Measurements from ENCODE around the gene IKBKE. TPM values are rescaled to one million over a fixed set of nuclear protein-coding genes. Genes with fewer than 3 reads are reported as not detected.

The IKBKE gene
- total and polyA plus RNA-seq, 9 donors, result 0.86 to 3.9 (median 2.3) TPM

DNA sequence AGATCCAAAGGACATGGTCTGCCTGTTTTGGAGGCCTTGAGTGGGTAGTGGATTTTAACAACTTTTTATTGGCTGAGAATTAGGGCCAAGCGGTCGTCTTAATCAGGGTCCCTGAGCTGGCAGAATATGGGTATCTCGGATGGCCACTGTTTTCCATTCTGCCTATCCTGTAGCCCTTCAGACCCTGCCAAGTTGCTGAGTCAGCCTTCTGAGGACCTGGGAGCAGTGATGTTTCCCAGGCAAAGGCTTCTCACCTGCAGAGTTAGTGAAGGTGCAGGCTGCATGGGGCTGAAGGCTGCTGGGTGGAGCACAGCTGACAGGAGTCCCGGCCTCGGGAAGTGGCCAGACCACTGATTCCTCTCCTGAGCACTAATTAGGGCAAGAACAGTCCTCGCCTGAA, 48.5 kb downstream of the IKBKE start:
- Histone ChIP-seq H3K4me1 (ENCODE audit: insufficient read depth) (peaks cover 2% of the 10 kb centered on the region), H3K4me3 (no peak overlapping the region), H3K36me3 (no peaks in the 10 kb centered on the region), H3K27me3 (no peaks in the 10 kb centered on the region), H3K9me3 (no peaks in the 10 kb centered on the region), H3K27ac (no peak overlapping the region)
- TF ChIP-seq POLR2A (IDR thresholded peaks at IDR 0.05) (no peak), EP300 (IDR thresholded peaks at IDR 0.05) (no peak), CTCF (IDR thresholded peaks at IDR 0.05) (no peak)
- intact Hi-C loops (cut with DNase I), result no loop called here
- no peak for DNase-seq
- WGBS, 3 donors, result 90 to 95% (median 91%) methylated on average over 6 of the region's 6 CpGs

DNA sequence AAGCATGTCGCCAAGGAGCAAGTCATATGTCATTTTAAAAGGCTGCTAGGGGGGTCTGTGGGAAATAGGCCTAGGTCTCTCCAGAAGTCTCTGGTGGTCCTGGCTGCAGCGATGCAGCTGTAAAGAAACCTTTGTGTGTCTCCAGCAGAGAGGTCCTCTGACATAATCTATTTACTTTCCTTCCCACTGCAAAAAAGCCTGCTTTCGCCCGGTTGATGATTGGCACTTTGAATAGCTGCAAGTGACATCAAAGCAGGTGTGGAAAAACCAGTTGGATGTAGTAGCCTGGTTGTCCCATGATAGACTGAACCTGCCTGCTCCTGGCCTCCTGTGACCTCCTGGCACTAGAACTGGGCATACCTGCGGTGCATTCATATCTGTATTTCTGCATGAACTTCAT, 50.9 kb downstream of the IKBKE start:
- no peaks in the 10 kb centered on the region for H3K27me3 ChIP-seq
- intact Hi-C loops (cut with DNase I), result no loop called here
- H3K9me3 ChIP-seq, result no peaks in the 10 kb centered on the region
- no peak overlapping the region for H3K4me3 ChIP-seq
- no peak overlapping the region for H3K27ac ChIP-seq
- no peaks in the 10 kb centered on the region for H3K4me1 ChIP-seq (ENCODE audit: insufficient read depth)
- TF ChIP-seq CTCF (IDR thresholded peaks at IDR 0.05), result no peak
- no peak for TF ChIP-seq EP300 (IDR thresholded peaks at IDR 0.05)
- no peak for TF ChIP-seq POLR2A (IDR thresholded peaks at IDR 0.05)
- no peaks in the 10 kb centered on the region for H3K36me3 ChIP-seq
- no peak for DNase-seq
- 83 to 86% (median 84%) methylated on average over 5 of the region's 5 CpGs for WGBS, 3 donors

DNA sequence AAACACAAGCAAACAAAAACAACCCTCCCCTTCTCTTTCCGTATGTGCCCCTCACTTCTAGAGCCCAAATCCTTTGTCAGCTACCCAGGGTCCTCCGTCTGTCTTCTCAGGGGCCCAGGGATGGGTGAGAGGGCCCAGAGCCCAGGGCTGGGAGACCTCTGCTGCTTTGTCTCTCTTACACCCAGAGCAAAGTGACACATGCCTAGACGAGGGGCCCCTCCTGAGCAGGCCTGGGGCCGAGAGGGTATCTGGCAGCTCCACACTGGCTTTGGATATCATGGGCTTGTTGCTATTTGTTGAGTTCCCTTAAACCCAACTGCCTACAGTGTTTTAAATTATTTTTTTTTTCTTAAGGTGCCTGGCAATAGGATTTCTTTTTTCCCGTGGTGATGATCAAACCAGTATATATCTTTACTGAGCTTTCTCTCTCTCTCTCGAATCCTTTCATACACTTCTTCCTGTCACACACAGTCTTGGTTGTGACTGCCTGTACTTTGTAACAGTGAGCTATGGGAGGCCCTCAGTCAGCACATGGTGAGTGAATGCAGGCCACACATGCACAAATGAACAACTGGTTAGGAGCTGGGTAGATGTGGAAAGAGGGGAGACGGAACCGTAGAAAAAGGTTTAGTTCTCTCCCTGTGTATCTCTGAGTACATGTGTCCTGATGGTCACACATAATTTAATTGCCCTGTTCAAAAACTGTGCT, 51.6 kb downstream of the IKBKE start:
- TF ChIP-seq POLR2A (IDR thresholded peaks at IDR 0.05) (no peak), EP300 (IDR thresholded peaks at IDR 0.05) (no peak), CTCF (IDR thresholded peaks at IDR 0.05) (no peak)
- no peak for DNase-seq
- 79 to 84% (median 81%) methylated on average over 8 of the region's 8 CpGs for WGBS, 3 donors
- Histone ChIP-seq H3K36me3 (no peaks in the 10 kb centered on the region), H3K9me3 (no peaks in the 10 kb centered on the region), H3K27ac (no peak overlapping the region), H3K27me3 (no peaks in the 10 kb centered on the region), H3K4me1 (ENCODE audit: insufficient read depth) (no peaks in the 10 kb centered on the region), H3K4me3 (no peak overlapping the region)
- intact Hi-C loops (cut with DNase I), result no loop called here

GRCh38 chr1:206524739-206525364, 54.6 kb downstream of the IKBKE start:
- WGBS, 3 donors, result 64 to 77% (median 74%) methylated on average over 5 of the region's 5 CpGs
- Histone ChIP-seq H3K9me3 (no peaks in the 10 kb centered on the region), H3K4me3 (no peak overlapping the region), H3K36me3 (no peaks in the 10 kb centered on the region), H3K4me1 (ENCODE audit: insufficient read depth) (no peaks in the 10 kb centered on the region), H3K27me3 (no peaks in the 10 kb centered on the region), H3K27ac (no peak overlapping the region)
- intact Hi-C loops (cut with DNase I), result no loop called here
- TF ChIP-seq CTCF (IDR thresholded peaks at IDR 0.05) (no peak), EP300 (IDR thresholded peaks at IDR 0.05) (no peak), POLR2A (IDR thresholded peaks at IDR 0.05) (no peak)
- no peak for DNase-seq
